AG04449 (cell line): ENCODE results near the gene AQP2.

Experiments
- CTCF ChIA-PET: fragments of 350-600 bp; formaldehyde crosslinking; extraction: SDS; loops from one replicate; lab custom pipeline; 2021; ENCODE audit warnings: antibody characterized with exemption; lab: Yijun Ruan, JAX
- POLR2A ChIA-PET: fragments of 400-600, 350-600 bp; formaldehyde crosslinking; extraction: SDS; loops from one replicate; lab custom pipeline; 2020; ENCODE audit warnings: antibody characterized with exemption, inconsistent platforms; lab: Yijun Ruan, JAX
- DNase-seq: peaks from one replicate; pipeline ENCODE4 v3.0.0-alpha.2; 2010; ENCODE audit warnings: low read depth, low spot score
- H3K4me3 ChIP-seq: 2 replicates; pipeline ENCODE4 v1.5.1; 2011; ENCODE audit warnings: low read depth, mild to moderate bottlenecking, control low read depth, low read length
- CTCF ChIP-seq: IDR thresholded peaks from one replicate; pipeline ENCODE4 v1.5.1; 2011; ENCODE audit warnings: mild to moderate bottlenecking, moderate library complexity, low read length, control low read depth, inconsistent platforms; ENCODE audit not compliant: insufficient read depth; ENCODE audit errors: missing control alignments

The AQP2 gene

GRCh38 chr12:49951411-49952240 is 1.1 kb downstream of the AQP2 start:
- POLR2A ChIA-PET = no interaction called here
- no peak for TF ChIP-seq CTCF
- CTCF ChIA-PET = interaction anchor here (1.0 to 4.0 kb wide), 3 partner anchors 14 to 118 kb away, joined by 3 to 10 read pairs (median 4); no protein-coding TSS in a partner anchor

DNA sequence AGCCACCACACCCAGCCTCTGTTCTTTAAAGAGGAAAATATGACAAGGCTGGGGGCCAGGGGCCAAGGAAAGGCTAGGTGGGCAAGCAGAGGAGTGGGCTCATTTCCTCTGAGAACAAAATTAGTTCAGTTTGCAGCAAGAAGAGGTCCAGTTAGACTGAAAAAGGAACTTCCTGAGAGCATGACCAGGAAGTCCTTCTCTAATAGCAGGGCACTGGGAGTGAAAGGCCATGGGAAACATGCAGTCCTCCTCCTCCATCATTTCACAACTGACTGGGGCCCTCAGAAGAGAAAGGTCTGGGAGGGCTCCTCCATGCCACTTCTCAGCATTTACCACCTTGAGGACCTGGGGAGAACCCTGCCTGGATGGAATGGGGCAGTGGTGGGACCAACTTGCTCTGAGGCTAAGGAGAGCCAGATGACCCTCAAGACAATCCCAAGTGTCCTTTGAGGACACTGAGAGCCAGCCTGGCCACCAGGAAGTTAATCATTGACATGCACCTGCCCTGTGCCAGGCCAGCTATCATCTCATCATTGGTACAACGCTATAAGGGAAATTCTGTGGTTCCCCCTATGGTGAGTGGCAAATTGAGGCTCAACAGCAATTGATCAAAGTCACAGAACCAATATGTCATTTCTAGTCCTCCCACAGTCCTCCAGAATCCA is 2.0 kb downstream of the AQP2 start:
- H3K4me3 ChIP-seq = no peak overlapping the region
- DNase-seq = no peak
- no peak for TF ChIP-seq CTCF
- ChIA-PET POLR2A (no interaction called here), CTCF (interaction anchor here (1.1 to 11.1 kb wide), 6 partner anchors 6 to 117 kb away, joined by 3 to 122 read pairs (median 8); no protein-coding TSS in a partner anchor)

More at GRCh38 chr12:49951411-49952240, 1.1 kb downstream of the AQP2 start:
- no peak for DNase-seq
- H3K4me3 ChIP-seq = no peak overlapping the region

DNA sequence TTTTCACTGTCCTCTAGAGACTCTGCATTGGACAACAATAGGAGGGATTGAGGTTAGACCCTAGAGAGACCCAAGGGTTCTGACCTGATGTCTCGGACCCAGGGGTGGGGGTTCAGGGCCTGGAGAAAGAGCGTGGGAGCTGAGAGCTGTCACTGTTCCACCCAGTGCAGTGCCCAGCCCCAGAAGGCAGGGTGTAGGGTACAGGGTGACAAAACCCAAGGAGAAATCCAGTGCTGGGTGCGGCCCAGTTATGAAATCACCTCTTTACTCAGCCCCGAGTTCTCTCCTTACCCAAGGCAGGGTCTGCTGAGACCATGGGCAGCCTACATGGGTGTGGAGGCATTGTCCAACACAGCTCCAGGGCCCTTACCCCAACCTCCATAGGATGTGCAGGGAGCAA is 2.6 kb downstream of the AQP2 start:
- no peak overlapping the region for H3K4me3 ChIP-seq
- ChIA-PET POLR2A (no interaction called here), CTCF (interaction anchor here (0.8 to 11.1 kb wide), 6 partner anchors 7 to 117 kb away, joined by 3 to 122 read pairs (median 8); no protein-coding TSS in a partner anchor)
- no peak for TF ChIP-seq CTCF
- DNase-seq = no peak

DNA sequence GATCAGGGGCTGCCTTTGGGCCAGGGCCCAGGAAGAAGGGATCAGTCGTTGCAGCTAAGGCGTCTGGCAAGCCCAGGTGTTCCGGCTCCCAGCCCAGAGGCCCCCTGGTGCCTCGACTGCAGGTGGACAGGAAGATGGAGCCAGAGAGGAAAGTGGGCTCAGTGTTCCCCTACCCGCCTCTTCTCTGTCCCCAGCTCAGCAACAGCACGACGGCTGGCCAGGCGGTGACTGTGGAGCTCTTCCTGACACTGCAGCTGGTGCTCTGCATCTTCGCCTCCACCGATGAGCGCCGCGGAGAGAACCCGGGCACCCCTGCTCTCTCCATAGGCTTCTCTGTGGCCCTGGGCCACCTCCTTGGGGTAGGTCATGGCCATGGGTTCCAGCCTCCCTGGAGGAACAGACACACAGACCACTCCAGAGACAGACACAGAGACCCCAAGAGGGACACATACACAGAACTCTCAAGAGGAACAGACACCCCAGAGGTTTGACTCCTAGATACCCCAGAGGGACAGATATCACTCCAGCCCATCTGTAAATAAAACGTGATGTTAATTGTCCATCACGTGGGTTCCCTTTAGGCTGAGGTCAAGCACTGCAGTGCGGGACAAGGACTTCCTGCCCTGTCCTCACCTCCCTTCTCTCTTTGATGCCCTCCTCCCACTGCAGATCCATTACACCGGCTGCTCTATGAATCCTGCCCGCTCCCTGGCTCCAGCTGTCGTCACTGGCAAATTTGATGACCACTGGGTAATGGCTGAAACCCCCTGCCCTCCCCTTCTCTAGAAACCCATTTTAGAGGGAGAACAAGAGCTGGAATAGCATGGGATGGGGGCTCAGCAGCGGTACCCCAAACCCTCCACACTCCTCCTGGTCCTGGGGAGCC is 3.7 kb downstream of the AQP2 start:
- H3K4me3 ChIP-seq = no peak overlapping the region
- no peak for TF ChIP-seq CTCF
- CTCF ChIA-PET = interaction anchor here (0.6 to 11.1 kb wide), 6 partner anchors 8 to 116 kb away, joined by 3 to 122 read pairs (median 6); no protein-coding TSS in a partner anchor
- POLR2A ChIA-PET = interaction anchor here (0.7 to 1.1 kb wide), 2 partner anchors 8 to 168 kb away, joined by 3 read pairs; no protein-coding TSS in a partner anchor
- DNase-seq = no peak

DNA sequence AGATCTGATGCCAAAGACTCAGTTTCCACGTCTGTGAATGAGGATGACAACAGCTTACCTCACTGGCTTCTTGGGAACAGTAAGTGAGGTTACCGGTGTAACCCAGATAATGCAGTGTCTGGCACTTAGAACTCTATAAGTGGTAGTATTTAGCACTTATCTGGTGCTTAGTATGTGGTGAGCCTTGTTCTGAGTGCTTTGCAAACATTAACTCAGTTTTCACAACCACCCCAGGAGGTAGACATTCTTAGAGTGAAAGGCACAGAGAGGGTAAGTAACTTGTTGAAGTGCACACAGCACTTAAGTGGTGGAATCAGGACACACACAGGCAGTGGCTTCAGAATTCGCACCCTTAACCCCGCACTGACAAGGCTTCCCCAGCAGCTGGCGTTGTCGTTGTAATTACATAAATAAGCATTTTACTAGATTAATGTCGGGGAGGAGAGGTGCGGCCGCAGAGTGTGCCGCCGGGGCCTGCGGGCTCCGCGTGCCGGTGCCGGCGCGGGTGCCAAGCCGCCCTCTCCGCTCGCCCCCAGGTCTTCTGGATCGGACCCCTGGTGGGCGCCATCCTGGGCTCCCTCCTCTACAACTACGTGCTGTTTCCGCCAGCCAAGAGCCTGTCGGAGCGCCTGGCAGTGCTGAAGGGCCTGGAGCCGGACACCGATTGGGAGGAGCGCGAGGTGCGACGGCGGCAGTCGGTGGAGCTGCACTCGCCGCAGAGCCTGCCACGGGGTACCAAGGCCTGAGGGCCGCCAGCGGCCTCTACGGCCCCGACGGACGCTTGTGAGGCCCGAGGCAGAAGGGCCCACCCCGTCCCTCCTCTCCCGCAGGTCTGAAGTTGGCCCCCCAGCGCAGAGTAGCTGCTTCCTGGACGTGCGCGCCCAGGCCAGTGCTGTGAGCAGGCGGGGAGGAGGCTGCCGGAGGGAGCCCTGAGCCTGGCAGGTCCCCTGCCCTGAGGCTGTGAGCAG is 4.6 kb downstream of the AQP2 start:
- no peak for TF ChIP-seq CTCF
- POLR2A ChIA-PET = no interaction called here
- no peak overlapping the region for H3K4me3 ChIP-seq
- CTCF ChIA-PET = interaction anchor here (0.6 to 11.1 kb wide), 8 partner anchors 9 to 115 kb away, joined by 3 to 122 read pairs (median 6); no protein-coding TSS in a partner anchor
- DNase-seq = no peak
